HG03139 (cell line): ENCODE measurements around the gene KCNJ3.

Experiments used
- ATAC-seq: cut with Tn5 transposase; IDR thresholded peaks from one replicate; pipeline ENCODE4 v1.9.1; 2021; ENCODE audit not compliant: unreplicated experiment

KCNJ3 gene

DNA sequence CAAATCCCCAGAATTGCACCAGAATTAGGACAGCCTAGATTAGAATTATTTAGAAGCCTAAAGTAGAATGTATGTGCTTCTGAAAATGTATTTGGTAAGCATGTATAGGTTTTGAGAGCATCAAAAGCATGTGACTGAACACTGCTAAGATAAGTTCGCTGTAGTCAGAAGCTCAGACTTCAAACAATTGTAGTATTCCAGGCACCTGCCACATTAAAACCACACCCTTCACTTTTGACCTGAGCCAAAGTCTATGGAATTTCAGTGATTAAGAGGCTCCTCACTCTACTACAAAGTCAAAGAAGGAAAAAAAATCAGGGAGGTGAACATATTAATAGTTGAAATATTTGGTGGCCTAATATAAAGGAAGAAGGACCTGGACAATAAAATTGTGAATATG is 8.2 kb downstream of the KCNJ3 start:
- no peak for ATAC-seq

GRCh38 chr2:154707994-154708575 is 9.6 kb downstream of the KCNJ3 start:
- no peak for ATAC-seq

DNA sequence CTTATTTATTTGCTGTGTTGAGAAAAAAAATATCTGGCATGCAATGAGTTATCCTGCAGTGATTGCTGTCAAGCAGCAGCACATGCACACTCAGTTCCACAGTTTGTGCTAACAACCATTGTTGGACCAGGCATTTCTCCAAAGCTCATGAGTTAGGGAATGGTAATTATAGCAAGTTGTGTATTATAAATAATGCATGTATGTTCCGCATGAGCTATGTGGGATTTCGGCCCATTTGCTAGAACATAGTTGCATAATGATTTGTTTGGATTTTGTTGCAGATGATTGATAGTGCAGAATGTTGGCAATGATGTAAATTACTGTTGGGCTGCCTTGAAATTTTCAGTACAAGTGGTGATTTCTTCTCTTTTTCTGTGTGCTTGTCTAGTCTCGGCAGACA is 10.7 kb downstream of the KCNJ3 start:
- no peak for ATAC-seq

DNA sequence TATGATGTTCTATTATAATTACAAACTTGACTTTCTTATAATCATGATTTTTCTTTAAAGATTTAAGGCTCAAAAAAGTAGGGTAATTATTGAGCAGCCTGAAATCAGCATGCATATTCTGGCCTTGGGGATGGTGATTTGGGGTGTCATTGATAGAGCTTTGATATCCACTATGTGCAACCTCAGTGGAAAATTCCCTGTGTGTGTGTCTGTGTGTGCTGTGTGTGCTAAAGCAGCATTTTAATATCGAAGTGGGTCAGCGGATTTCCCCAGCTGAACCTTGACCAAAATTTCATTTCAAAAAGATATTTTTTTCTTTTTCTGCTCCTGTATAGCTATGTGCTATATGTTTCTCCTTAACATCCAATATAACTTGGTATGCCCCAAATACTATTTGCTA is 11.6 kb downstream of the KCNJ3 start:
- ATAC-seq = no peak

GRCh38 chr2:154710685-154711084 is 12.2 kb downstream of the KCNJ3 start:
- ATAC-seq = no peak

GRCh38 chr2:154713675-154714074 is 15.2 kb downstream of the KCNJ3 start:
- ATAC-seq = no peak

DNA sequence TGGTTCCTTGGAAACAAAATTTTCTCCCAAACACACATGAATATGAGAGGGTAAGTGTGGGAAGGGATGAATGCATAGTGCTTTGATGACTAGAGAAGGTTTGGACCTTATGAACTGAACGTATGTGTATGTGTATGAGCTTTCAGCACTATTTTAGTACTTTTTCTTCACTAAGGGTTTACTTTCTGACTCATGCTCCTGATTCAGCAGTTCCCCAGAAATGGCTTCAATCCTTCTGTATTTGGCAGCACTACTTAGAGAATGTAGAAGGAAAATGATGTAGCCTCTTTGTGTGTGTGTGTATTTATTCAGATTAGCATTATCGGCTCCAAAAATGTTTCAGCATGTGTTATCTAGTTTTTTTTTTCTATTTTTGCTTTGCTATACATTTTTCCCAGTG is 22.2 kb downstream of the KCNJ3 start:
- ATAC-seq = no peak

DNA sequence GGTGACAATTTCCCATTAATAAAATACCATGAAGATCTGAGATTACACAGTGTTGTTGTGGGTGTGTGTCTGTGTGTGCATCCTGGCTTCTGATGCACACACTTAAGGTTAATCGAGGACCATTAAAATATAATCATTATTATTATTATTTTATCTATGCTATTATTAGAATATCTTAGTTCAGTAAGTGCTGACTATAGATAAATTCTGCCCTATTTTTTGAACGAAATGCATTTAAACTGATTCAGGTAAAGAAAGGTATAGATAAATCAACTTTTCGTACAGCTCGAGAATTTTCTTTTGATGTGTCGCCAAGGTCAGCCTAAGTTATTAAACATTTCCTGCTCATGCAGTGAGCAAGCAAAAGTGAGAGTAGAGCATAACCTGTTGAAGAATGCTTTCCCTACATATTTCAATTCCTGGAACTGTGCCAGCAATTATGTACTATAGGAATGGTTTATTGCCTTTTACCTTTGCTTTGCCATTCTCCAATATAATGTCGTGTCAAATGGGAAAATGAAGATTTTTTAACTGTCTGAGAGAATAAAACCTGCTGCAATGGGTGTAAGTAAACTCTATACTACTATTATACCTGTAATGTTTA is 25.8 kb downstream of the KCNJ3 start:
- ATAC-seq = no peak

DNA sequence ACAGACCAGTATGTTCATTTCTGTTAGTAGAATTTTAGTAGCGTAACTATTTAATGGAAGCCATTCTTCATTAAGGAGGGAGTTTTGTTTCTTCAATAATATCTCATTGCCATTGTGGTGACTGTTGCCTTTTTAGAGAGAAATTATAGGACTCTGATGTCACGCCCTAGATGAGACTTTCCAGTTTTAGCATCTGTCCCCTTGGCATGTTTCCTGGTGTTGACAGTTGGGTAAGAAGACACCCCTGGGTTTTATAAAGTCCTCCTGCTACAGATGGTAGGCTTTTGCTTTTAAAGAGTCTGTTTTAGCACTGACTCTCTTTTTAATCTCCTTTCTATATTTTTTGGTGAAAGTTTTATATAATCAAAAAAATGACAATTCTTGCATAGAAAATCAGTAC is 41.9 kb downstream of the KCNJ3 start:
- no peak for ATAC-seq

DNA sequence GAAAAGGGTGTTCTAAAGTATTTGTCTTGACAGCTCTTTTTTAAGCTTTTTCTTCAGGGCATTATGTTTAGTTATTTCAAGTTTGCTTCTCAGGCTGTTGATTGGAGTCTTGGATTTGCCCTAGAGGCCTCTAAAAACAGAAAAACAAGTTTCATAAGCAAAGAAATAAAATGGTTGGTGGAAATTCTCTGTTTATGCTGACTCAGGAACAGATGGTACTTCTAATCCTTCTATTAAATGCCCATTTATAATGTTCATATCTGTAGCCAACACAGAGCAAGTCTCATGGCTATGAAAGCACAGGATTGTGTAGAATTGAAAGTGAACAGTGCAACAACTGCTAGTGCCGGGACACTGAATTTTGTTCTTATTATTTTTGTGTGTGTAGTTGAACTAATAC is 60.4 kb downstream of the KCNJ3 start:
- ATAC-seq = no peak

- ATAC-seq = no peak
These were observed 64.1 kb downstream of the KCNJ3 start for GRCh38 chr2:154762638-154763037.

GRCh38 chr2:154771664-154772284 is 73.3 kb downstream of the KCNJ3 start:
- no peak for ATAC-seq

DNA sequence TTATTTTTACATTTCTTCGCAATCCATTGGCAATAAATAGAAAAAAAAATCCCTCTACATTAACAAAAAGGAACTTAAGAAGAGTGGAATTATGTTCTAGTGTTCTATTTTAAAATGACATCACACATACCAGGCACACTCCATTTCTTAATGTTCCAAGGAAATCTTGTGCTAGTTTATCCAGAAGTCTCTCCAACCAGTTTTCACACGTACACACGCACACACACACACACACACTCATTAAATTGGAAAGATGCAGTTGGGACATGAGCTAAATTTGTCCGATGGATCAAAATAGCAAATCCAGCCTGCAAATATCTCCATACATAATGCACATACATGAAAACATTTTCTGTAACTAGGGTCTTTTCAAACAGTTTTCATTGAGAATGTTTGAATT is 78.3 kb downstream of the KCNJ3 start:
- ATAC-seq = no peak

- no peak for ATAC-seq
These were observed 95.9 kb downstream of the KCNJ3 start for GRCh38 chr2:154794406-154794805.

GRCh38 chr2:154795651-154796050 is 97.2 kb downstream of the KCNJ3 start:
- ATAC-seq = no peak

GRCh38 chr2:154804451-154804850 is 106.0 kb downstream of the KCNJ3 start:
- ATAC-seq = no peak

DNA sequence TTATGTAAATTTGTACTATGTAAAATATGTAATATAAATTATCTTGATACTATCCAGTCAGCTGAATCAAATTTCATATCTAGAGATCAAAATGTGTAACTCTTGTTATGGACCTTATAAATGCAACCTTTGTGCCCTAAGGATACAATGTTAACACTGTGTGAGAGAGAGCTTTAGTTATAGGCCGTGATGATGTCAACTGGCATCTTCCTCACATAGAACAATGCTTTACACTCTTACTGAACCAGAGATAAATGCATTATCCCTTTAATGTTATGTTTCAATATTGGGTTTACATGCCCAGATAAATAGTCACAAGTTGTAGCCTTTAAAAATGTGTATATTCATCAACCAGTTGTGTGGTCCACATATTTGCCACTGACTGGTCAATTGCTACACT is 115.1 kb downstream of the KCNJ3 start:
- no peak for ATAC-seq

GRCh38 chr2:154814856-154815255 is 116.4 kb downstream of the KCNJ3 start:
- ATAC-seq = no peak

GRCh38 chr2:154825358-154825757 is 126.9 kb downstream of the KCNJ3 start:
- no peak for ATAC-seq

- ATAC-seq = no peak
These were observed 128.3 kb downstream of the KCNJ3 start for GRCh38 chr2:154826827-154827226.

DNA sequence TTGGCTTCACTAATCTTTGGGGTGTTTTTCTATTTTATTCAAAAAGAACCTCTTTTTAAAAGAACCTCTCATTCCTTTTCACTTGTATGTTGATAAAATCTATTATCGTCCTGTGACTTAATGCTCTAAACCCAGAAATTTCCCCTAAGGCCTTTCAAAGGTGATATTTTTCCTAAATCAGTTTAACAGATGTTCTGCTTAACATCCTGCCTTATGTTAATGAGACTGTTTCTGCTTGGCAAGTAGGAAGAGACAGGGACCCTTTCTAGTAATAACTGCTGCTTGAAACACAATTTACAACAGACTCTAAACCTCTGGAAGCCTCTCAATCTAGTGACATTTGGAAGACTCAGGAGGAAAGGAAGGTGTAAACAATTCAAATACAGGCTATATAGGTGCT is 128.8 kb downstream of the KCNJ3 start:
- no peak for ATAC-seq

DNA sequence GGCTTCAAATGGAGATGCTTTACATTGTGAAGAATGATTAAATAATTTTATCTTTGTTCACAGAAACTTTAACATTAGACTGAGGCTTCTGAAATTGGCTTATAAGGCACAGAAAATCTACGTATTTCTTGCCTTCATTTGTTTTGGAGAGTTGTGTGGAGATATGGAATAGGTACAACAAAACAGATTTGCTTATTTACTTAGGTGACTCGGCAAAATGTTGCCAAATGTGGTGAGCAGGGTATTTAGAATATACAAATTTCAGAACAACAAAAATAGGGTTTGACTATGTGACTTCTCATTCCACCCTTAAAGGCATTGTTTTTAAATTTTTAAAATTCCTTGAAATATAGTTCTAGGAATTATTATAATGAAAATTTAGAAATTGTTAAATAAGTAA is 134.2 kb downstream of the KCNJ3 start:
- ATAC-seq = no peak

DNA sequence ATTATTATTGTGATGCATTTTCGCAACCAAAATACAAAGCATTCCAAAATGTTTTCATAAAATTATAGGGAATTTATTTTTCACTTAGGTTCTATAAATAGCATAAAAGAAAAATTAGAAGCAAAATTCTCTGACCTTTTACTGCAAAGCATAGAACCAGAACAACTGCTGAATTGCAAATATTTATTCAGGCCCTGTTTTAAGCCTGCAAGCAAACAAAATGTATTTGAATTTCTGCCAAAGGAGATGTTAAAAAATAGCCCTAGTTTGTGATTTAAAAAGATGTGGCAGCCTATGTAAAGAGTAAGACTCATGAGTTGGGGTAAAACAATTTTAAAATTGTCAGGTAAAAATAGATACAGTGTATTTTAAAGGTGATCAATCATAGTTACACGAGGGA is 138.1 kb downstream of the KCNJ3 start:
- no peak for ATAC-seq
